Thoracic aorta (tissue), 2 donors: ENCODE results near the gene BCAS1. TPM values are rescaled to one million over a fixed set of nuclear protein-coding genes. Genes with fewer than 3 reads are reported as not detected.
A peak's percentile ranks its signal among the peaks of the same experiment; 100 is the strongest.

ENCODE experiments used
- ATAC-seq: fragments of 150-250 bp; one replicate; pipeline ENCODE4 v1.8.0; 2017; ENCODE audit warnings: low read depth; ENCODE audit not compliant: insufficient number of reproducible peaks, low FRiP score
- DNase-seq: peaks from one replicate; pipeline ENCODE4 v3.0.0-alpha.2; 2020; ENCODE audit warnings: low spot score
- H3K27ac ChIP-seq, 2 donors: fragments of 200-600 bp; sonication (generic); 1 replicate in 1 of 2; 2 replicates in 1 of 2; pipeline ENCODE4 v1.5.1; 2016; ENCODE audit warnings: mild to moderate bottlenecking in 2 of 2, moderate library complexity in 2 of 2
- H3K27me3 ChIP-seq: fragments of 200-600 bp; sonication (generic); replicated peaks from 2 replicates; pipeline ENCODE4 v1.6.0; 2016; ENCODE audit warnings: mild to moderate bottlenecking; ENCODE audit not compliant: insufficient read depth
- H3K36me3 ChIP-seq: fragments of 200-600 bp; sonication (generic); one replicate; pipeline ENCODE4 v1.5.1; 2016
- H3K4me1 ChIP-seq, 2 donors: fragments of 200-600 bp; sonication (generic); 1 replicate in 1 of 2; 2 replicates in 1 of 2; pipeline versions ENCODE4 v1.5.1 to v1.6.0; 2016; ENCODE audit warnings: low read depth in 2 of 2, mild to moderate bottlenecking in 1 of 2; ENCODE audit not compliant: control insufficient read depth in 1 of 2
- H3K4me3 ChIP-seq: fragments of 200-600 bp; sonication (generic); 2 replicates; pipeline ENCODE4 v1.5.1; 2016; ENCODE audit warnings: mild to moderate bottlenecking
- H3K9me3 ChIP-seq: fragments of 200-600 bp; sonication (generic); 2 replicates; pipeline ENCODE4 v1.5.1; 2016
- CTCF ChIP-seq: fragments of 200-600 bp; sonication (generic); IDR thresholded peaks from one replicate; pipeline ENCODE4 v1.5.1; 2019; ENCODE audit warnings: antibody characterized with exemption
- total RNA-seq, 2 donors: library from RNA; depleted of rRNA; stranded (reverse); fragments of >200 nt; gene quantifications; one replicate each; pipeline versions ENCODE4 v1.1.0 to v1.2.3, GENCODE V29; 2016

Gene BCAS1
- total RNA-seq, 2 donors from 2014 or later = under 0.01 to 3.6 TPM

GRCh38 chr20:53947501-53948195 lies 122.7 kb downstream of the BCAS1 start:
- ATAC-seq (no peak), DNase-seq (no peak)
- no peak for TF ChIP-seq CTCF
- Histone ChIP-seq H3K36me3 (no peaks in the 10 kb centered on the region), H3K27ac (no peak overlapping the region), H3K27me3 (no peaks in the 10 kb centered on the region), H3K4me1 (peaks cover 4 to 6% of the 10 kb centered on the region in 2 donors), H3K4me3 (no peak overlapping the region), H3K9me3 (peaks cover 2% of the 10 kb centered on the region)

GRCh38 chr20:53946106-53946505 lies 124.3 kb downstream of the BCAS1 start:
- TF ChIP-seq CTCF = no peak
- DNase-seq (no peak), ATAC-seq (no peak)
- Histone ChIP-seq H3K4me1 (peaks cover 4 to 6% of the 10 kb centered on the region in 2 donors), H3K27me3 (no peaks in the 10 kb centered on the region), H3K4me3 (no peak overlapping the region), H3K9me3 (no peaks in the 10 kb centered on the region), H3K27ac (no peak overlapping the region), H3K36me3 (no peaks in the 10 kb centered on the region)

GRCh38 chr20:53945478-53945877 lies 124.9 kb downstream of the BCAS1 start:
- no peaks in the 10 kb centered on the region for H3K9me3 ChIP-seq
- H3K36me3 ChIP-seq = no peaks in the 10 kb centered on the region
- H3K27me3 ChIP-seq = no peaks in the 10 kb centered on the region
- H3K4me3 ChIP-seq = no peak overlapping the region
- H3K27ac ChIP-seq = no peak overlapping the region
- DNase-seq = no peak
- peaks cover 8 to 11% of the 10 kb centered on the region in 2 donors for H3K4me1 ChIP-seq
- no peak for ATAC-seq
- no peak for TF ChIP-seq CTCF

GRCh38 chr20:53944796-53945195 lies 125.6 kb downstream of the BCAS1 start:
- H3K9me3 ChIP-seq = no peaks in the 10 kb centered on the region
- no peaks in the 10 kb centered on the region for H3K27me3 ChIP-seq
- DNase-seq = no peak
- TF ChIP-seq CTCF = no peak
- H3K27ac ChIP-seq = no peak overlapping the region
- H3K4me3 ChIP-seq = no peak overlapping the region
- peaks cover 13 to 17% of the 10 kb centered on the region in 2 donors for H3K4me1 ChIP-seq
- ATAC-seq = no peak
- no peaks in the 10 kb centered on the region for H3K36me3 ChIP-seq

- ATAC-seq (no peak), DNase-seq (no peak)
- H3K36me3 ChIP-seq = no peaks in the 10 kb centered on the region
- TF ChIP-seq CTCF = peak; percentile 40
- peak overlapping the region; percentile 10 for H3K4me3 ChIP-seq
- no peaks in the 10 kb centered on the region for H3K9me3 ChIP-seq
- no peaks in the 10 kb centered on the region for H3K27me3 ChIP-seq
- H3K27ac ChIP-seq = no peak overlapping the region
- peaks cover 16 to 19% of the 10 kb centered on the region in 2 donors for H3K4me1 ChIP-seq
Measured at GRCh38 chr20:53943522-53944291, 126.7 kb downstream of the BCAS1 start.
